Stimulated activated CD8-positive, alpha-beta memory T cell treated with anti-CD3 and anti-CD28 coated beads, Interleukin-2, amount 100 ng/mL, for 1 hour (primary cell): ENCODE measurements around the gene INF2.
"Not testable (repeated sequence)": the region's sequence is repeated elsewhere in the genome, so short reads cannot be mapped to it uniquely, and the experiment has no call there.

Experiments
- DNase-seq, 2 donors: peaks; one replicate each; pipeline ENCODE4 v3.0.0-alpha.2; 2020; ENCODE audit warnings: low read depth in 2 of 2

INF2 gene

GRCh38 chr14:104734991-104735779, 45.8 kb downstream of the INF2 start:
- DNase-seq, result no peak

- no peak for DNase-seq
Observed at GRCh38 chr14:104735830-104736642, 46.6 kb downstream of the INF2 start.

- no peak for DNase-seq
Observed at GRCh38 chr14:104738375-104739019, 49.1 kb downstream of the INF2 start.

- no peak for DNase-seq
Observed at GRCh38 chr14:104739026-104739425, 49.6 kb downstream of the INF2 start.

DNA sequence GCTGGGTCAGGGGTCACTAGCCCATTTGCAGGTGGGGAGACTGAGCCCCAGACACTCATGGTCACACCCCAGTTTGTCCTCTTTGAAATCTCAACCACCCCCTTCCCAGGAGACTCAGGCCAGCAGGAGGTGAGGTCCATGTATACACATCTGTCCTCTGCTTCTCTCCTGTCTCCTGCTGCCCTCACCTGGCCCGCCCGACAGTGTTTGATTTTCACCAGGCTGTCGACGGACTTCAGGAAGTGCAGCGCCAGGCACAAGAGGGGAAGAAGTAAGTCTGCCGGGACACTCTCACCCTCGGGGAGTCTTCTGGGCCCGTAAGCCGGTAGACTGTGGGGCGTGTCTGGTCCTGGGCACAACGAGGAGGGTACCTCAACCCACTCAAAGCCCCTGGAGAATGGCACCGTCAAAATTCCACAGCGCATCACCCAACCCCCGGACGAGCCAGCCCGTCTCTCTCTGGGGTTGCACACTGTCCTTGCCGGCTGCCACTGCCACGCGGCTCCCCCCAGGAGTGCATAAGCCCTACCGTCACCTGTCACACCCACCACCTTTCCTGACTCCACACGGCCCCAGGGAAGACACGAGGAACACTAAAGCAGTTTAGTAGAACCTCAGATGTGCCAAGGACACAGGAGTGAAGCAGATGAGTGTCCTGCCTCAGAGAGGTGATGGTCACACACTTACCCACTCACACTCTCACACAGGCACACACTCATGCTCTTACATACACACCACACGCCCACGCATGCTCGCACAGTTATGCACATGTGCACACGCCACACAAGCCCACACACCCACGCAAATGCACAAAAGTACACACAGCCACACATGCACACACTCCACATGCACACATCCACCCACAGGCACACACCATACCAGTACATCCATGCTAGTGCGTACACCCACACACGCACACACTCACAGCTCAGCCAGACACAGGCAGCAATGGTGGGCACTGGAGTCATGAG, 50.4 kb downstream of the INF2 start:
- DNase-seq, result no peak

DNA sequence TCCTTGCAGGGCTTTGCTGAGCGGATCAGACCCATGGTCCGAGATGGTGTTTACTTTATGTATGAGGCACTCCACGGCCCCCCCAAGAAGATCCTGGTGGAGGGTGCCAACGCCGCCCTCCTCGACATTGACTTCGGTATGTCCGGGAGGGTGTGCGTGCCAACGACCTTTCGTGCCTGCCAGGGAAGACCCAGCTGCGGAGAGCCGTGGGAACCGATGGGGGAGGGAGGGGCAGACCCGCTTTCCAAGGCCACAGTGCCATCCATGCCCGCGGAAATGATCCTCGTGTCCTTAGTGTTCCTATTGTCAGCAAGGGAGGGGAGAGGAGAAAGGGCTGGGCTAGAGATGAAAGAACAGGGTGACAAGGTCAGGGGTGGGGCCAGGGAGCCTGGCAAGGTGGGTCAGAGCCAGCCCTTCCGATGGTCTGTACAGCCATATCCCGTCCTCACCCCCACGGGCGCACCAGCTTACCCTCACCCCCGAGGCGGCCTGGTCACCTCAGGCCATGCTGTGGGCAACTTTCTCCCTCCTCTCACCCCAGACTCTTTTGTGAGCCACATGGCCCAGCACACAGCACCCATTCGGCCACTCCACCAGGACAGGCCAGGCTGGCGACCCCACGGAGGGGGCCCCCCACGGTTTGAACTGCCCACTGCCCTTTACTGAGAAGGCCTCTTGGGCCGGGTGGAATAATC, 51.8 kb downstream of the INF2 start:
- no peak for DNase-seq

DNA sequence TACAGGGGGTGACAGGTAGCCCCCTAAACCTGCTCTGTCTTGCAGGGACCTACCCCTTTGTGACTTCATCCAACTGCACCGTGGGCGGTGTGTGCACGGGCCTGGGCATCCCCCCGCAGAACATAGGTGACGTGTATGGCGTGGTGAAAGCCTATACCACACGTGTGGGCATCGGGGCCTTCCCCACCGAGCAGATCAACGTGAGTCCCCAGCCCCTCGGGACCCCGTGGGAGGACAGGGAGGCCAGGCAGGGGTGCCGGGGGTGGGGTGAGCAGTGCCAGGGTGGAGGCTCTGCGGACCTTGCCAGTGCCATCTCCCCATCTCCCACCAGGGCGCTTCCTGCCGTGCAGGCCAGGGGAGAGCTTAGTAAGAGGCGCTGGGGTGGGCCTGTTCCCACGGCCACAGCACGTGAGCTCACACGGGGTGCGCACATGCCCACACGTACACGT, 52.4 kb downstream of the INF2 start:
- no peak for DNase-seq

DNA sequence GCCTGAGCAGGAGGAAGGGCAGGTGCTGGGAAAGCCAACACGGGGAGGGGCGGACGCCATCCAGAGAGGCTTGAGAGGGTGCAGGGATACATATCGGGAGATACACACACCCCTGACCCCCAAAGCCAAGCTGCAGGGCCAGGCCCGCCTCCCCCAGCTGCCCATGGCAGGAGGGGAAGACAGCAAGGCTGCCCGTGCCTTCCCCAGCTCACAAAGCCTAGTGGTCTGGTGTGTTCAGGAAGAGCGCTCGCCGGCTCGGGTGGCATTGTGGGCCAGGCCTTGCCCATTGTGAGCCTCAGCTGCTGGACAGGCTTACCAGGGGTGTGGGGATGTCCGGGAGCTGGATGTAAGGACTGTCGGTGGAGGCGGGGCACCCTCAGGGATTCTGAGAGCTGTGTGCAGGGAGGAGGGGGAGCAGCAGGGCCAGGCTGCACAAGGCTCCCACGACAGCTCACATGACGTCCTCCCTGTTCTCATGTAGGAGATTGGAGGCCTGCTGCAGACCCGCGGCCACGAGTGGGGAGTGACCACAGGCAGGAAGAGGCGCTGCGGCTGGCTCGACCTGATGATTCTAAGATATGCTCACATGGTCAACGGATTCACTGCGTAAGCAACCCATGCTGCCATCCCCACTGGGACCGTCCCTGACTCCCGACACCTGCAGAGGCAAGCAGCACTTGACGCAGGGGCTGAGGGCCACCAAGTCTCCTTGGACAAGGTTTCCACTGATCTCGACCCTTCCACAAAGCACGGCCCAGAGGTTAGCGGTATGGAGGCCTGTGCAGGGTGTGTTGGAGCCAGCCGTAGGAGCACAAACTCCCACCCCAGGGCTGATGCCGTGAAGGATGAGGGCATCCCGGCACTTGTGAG, 53.4 kb downstream of the INF2 start:
- DNase-seq, result no peak

- DNase-seq, result no peak
Observed at GRCh38 chr14:104743461-104744380, 54.3 kb downstream of the INF2 start.

- DNase-seq, result no peak
Observed at GRCh38 chr14:104744484-104744883, 55.1 kb downstream of the INF2 start.

DNA sequence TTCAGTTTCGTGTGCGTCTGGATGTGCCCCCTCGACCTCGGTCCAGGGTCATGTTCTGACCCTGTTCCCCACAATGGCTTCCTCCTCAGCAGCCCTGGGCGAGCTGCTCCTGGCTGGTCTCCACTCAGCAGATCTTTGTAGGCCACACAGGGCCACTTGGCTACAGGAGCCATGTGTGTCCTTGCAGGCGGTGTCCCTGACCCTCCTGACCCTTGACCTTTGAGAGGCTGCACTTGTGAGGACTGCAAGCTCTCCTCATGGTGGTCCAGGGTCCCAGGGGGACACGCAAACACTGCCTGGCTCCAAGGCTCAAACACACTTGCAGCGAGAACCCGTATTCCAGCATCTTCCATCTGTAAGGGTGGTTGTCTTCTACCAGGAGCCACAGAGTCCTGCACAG, 56.0 kb downstream of the INF2 start:
- no peak for DNase-seq

DNA sequence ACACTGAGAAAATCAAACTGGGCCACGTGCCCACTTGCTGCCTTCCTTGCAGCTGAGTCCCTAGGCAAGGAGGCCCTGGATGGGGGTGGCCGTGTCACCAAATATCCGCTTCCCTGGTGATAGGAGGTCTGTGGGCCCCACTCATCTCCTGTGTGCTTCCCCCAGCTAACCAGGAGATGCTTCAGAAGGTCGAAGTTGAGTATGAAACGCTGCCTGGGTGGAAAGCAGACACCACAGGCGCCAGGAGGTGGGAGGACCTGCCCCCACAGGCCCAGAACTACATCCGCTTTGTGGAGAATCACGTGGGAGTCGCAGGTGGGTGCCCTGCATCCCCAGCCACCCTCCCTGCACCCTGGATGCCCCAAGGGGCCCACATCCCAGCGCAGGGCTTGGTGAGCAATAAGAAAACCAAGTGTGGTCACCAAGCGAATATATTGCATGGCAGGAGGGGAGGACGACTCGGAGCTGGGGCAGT, 56.7 kb downstream of the INF2 start:
- DNase-seq, result no peak

GRCh38 chr14:104746934-104747481, 57.6 kb downstream of the INF2 start:
- DNase-seq, result no peak

DNA sequence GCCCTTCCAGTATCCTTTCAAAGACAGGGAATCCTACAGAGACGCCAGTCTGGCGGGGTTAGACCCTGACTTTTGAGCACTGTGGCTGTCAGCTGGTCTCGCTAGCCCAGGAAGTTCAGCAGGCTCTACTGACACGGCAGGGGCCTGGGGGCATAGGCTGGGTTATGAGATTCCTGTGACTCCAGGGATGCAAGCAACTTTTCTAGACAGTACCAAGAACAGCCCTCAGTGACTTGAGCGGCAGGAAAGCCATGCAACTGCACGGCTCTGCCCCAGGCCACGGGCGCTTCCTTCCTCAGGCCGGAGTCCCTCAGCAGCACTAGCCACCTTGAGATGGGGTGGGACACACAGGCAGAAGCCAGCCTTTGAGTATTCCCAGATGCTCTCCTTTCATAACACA, 58.5 kb downstream of the INF2 start:
- DNase-seq, result no peak

DNA sequence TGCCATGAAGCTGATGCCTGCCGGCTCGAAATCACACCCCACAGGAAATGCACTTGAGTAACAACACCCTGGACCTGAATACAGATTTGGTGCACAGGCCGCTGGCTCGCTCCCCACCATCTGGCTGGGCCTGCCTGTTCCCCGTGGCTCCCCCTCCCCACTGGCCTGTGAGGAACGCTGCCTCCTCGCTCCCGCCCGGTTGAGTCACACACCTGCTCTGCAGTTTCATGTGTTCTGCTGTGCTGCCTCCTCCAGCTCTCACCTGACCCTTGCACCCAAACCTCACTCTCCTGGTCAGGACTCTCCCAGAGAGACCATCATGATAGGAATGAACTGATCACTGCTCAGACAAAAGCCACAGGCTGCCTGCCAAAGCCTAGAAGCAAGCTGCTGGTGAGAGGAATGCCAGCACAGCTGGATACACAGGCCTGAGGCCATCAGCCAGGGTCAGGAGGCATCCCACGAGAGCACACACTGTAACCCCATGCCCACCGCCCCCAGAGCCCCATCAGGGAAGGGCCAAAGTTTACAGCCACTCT, 59.8 kb downstream of the INF2 start:
- DNase-seq, result no peak

- DNase-seq, result no peak
Observed at GRCh38 chr14:104750056-104750752, 60.8 kb downstream of the INF2 start.

DNA sequence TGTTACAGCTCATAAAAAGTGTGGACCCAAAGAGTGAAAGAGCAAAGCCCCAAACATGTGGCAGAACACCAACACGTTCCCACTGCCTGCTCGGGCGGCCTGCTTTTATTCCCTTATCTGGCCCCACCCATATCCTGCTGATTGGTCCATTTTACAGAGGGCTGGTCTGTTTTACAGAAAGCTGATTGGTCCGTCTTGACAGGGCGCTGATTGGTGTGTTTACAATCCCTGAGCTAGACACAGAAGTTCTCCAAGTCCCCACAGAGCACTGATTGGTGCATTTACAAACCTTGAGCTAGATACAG, 61.3 kb downstream of the INF2 start:
- DNase-seq, result not testable (repeated sequence)
